Fibroblast of upper back skin (primary cell): ENCODE results near the gene NUDT9.
A peak's percentile ranks its signal among the peaks of the same experiment; 100 is the strongest.
"Not testable (repeated sequence)": the region's sequence is repeated elsewhere in the genome, so short reads cannot be mapped to it uniquely, and the experiment has no call there.

Source experiments
- DNase-seq: peaks from one replicate; pipeline ENCODE4 v3.0.0-alpha.2; 2013

NUDT9 gene

DNA sequence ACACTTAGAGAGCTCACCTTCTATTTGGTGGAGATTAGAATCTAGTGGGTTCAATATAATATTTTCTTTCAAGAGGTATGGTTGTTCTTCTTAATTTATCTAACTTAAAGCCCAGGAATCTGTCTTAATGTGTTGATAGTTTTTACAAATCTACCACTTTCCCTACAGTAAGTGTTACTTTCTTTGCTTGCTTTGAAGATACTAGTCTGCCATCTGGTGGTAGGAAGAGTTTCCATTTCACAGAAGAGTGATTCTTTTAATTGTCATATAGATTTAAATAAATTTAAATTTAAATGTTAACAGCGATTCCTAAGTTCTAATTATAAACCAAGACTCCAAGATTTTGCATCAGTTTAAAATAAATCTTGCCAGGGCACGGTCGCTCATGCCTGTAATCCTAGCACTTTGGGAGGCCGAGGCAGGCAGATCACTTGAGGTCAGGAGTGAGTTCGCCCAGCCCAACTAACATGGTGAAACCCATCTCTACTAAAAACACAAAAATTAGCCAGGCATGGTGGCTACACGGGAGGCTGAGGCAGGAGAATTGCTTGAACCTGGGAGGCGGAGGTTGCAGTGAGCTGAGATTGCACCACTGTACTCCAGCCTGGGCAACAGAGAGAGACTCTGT, 43.5 kb downstream of the NUDT9 start:
- peak; percentile 50 for DNase-seq

DNA sequence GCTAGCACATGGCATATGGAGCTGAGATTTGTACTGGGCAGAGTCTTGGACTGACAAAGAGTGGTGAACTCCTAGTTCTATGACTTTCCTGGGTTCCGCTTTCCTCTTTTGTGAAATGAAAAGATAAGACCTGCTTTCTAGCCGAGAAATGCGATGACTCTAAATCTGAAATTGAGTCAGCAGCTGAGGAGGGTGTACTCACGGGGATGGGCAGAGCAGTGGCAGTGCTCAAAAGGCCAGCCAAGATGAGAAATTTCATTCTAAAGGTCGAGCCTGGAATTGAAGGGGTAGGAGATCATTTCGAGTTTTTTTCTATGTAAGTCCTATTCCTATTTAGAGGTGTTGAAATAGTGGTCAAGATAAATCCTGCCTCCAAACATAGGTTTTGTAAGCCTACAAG, 47.0 kb downstream of the NUDT9 start:
- no peak for DNase-seq

- DNase-seq = no peak
These were observed 54.6 kb downstream of the NUDT9 start for GRCh38 chr4:87476934-87477333.

GRCh38 chr4:87478732-87479250, 56.4 kb downstream of the NUDT9 start:
- no peak for DNase-seq

- DNase-seq = no peak
These were observed 59.0 kb downstream of the NUDT9 start for GRCh38 chr4:87481377-87481776.

- DNase-seq = not testable (repeated sequence)
These were observed 60.9 kb downstream of the NUDT9 start for GRCh38 chr4:87483247-87483646.

GRCh38 chr4:87488666-87489065, 66.3 kb downstream of the NUDT9 start:
- not testable (repeated sequence) for DNase-seq

DNA sequence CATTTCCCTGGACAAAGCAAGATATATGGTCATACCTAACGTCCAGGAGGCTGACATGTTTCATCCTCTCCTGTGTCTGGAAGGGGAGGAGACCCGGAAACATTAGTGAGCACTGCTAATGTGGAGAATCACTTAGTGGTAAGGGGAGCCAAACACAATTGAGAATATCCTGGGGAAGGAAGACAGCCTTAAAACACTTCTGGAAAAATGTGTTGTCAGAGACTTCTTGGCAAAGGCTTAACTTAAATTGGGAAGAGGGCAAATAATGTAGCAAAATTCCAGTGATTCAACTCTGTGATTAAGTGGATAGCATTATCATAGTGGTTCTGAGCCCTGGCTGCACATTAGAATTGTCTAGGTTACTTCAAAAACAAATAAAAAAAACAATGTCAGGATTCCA, 67.3 kb downstream of the NUDT9 start:
- DNase-seq = no peak

DNA sequence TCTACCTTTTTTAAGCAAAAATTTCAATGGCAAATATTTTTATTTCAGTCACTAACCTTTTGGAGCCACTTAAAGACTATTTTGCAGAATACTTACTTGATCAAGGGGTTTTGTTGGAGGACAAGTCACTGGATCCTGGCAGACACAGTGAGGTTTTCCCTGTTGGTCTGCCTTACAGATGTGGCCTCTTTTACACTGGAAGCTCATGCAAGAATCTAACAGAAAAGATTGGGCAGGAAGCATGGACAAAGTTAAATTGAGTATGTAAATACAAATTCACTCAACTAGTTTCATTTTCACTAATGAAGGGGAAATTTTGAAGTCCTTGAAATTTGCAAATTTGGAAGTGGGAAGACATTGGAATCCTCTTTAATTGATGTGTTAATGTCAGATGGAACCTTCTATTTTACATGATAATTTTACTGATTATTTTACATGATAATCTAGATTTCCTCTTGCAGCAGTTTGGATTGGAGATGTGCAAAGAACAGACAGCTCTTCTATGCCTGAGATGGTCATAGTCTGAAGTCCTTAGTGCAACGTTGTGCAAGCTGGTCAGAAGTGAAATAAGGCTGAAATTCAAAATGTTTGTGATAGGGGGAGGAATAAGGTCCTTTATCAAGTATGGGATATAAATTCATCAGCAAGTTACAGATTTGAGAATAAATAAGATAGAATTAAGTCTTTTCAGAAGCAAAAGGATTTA, 68.4 kb downstream of the NUDT9 start:
- no peak for DNase-seq

DNA sequence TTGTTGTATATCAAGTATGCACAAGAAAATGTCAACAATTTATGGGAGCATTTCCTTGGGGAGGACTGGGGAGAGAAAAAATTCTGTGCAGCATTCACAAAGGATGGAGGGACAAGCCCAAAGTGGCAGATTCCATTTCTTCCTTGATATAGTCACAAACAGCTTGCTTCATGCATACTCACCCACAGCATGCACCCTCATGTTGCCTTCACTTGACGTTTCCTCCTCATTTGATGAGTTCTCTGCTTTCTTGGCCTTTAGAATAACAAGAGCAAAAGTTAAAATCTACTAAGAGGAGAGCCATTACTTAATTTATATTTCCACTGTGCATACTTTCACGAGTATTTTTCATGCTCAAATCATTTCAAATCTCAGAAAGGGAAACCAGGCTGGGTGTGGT, 69.1 kb downstream of the NUDT9 start:
- DNase-seq = no peak

- DNase-seq = not testable (repeated sequence)
These were observed 69.5 kb downstream of the NUDT9 start for GRCh38 chr4:87491851-87492250.

GRCh38 chr4:87493115-87493514, 70.7 kb downstream of the NUDT9 start:
- no peak for DNase-seq

- DNase-seq = no peak
These were observed 74.8 kb downstream of the NUDT9 start for GRCh38 chr4:87497159-87497558.

DNA sequence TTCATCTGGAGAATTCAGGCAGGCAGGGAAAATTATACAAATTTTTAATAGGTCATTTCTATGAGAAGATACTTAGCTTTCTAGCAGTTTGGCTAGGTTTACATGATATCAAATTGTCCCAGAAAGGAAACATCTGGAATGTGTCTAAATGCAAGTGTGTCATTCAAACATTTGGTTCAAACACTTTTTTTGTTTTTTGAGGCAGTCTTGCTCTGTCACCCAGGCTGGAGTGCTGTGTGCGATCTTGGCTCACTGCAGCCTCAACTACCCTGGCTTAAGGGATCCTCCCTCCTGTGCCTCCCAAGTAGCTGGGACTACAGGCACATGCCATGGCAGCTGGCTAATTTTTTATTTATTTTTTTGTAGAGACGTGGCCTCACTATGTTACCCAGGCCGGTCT, 75.2 kb downstream of the NUDT9 start:
- DNase-seq = no peak

- DNase-seq = peak; percentile 84
These were observed 76.1 kb downstream of the NUDT9 start for GRCh38 chr4:87498446-87498900.

DNA sequence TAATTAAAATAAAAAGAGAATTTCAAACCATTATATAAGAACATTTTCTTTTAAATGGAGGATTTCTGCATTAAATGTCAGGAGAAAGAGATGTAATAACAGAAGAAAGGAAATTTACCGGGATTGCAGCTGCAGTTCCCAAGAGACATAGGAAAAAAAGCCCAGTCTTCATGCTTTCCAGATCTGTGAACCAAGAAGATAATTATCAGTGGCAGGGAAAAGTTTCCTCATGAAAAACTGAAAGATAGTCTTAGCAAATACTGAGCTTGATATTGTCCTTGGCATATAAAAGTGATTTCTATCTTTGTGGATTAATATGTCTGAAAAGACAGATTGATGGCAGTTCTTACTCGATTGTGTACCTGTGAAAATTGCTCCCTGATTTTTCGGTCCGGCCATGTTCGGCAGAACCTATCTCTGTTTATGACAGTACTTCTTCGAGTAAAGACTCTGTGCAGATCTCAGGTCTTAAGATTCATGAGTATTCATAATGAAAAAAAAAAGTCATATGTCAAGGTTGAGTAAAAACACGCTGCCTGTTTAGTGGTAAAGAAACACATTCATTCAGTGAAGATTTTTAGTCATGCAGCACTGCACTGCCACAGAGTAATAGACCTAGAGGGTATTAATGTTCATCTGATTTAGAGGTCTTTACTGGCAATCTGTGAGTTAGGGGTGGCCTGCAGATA, 77.2 kb downstream of the NUDT9 start:
- no peak for DNase-seq

DNA sequence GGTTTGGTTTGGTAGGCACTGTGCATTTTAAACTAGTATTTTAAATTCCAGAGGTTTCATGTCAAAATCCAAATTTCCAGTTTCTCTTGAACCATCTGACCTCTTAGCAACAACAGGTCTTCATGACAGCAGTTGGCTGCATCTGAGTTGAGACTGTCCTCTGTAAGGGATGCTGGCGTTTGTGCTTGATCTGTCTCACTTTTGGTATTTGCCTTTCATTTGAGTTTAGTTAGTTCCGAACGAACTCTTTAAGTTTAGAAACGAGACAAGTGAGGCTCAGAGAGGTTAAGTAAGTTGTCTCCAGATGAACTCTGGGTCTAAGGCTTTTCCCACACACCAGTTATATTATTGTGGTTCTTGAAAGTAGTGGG, 77.7 kb downstream of the NUDT9 start:
- no peak for DNase-seq

DNA sequence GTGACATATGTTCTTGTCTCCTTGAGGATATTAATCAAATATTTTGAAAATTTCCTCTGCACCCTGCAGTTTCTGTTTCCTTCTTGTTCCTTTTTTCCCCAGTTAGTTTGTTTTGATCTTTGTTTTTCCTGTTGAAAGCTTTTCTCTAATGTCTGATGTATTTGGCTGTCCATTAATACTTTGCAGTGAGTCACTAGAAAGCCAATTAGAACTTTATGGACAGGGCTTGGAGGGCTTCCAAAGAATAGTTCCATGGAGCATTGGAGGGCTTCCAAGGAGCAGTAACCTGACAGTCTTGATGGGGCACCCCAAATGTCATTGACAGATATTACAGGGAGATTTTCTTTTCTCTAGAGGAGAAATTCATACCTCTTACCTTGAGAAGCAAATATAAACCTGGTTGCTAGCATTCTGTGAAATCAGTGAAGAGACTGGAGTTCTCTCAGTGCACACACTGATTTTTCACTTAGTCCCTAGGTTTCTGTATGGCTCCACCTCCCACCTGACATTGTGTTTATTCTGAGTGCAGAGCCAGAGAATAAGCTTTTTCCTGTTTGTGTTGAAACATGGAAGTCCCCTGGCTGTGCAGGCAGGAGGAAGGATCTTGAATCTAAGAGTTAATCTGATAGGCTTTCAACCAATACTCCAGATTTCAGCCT, 80.3 kb downstream of the NUDT9 start:
- peak; percentile 49 for DNase-seq

GRCh38 chr4:87505862-87506261, 83.5 kb downstream of the NUDT9 start:
- no peak for DNase-seq

GRCh38 chr4:87506974-87507701, 84.8 kb downstream of the NUDT9 start:
- peak; percentile 86 for DNase-seq
